HFF-Myc (cell line): ENCODE measurements around the gene ELK3.

Experiments
- DNase-seq: peaks from one replicate; pipeline ENCODE4 v3.0.0-alpha.2; 2011; ENCODE audit warnings: low read depth; ENCODE audit errors: extremely low read depth
- H3K4me3 ChIP-seq: replicated peaks from 2 replicates; pipeline ENCODE4 v1.5.1; 2011; ENCODE audit warnings: low read depth, mild to moderate bottlenecking, control low read depth, low read length
- TF ChIP-seq, protein P1 (sequence below): IDR thresholded peaks from 2 replicates; pipeline ENCODE4 v1.5.1; 2012; ENCODE audit warnings: mild to moderate bottlenecking, low read depth, low read length, control low read depth; ENCODE audit errors: missing control alignments

Gene ELK3

DNA sequence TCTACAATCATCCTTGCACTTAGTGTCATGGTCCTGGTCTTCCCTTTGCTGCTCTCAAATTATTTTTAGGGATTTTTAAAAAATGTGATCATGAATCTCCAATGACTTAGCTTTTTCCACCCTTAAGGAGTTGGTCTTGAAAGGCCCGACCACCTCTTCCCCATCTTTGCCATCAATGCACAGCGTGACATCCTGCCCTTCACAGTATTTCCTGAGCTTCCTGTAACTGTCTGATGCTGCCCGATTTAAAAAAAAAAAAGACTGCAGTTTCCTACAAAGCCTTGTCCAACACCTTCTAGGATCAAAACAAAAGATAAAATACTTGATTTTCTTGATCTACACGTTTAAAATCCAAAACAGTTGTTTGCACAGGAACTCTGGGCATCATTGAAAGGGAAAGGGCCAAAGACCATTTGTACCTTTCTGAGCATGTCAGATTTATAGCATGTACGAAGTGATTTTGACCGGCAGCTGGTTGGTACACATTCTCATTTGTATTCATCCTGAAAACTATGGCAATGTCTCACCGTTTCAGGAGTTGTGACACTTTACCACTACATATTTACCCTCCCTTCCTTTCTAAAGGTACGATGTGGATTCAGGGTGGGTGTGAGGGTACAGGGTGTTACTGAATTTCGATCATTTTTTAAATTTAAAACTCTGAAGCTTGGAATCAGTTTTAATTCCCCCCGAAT is 7.4 kb upstream of the ELK3 start:
- DNase-seq: no peak
- TF ChIP-seq, protein P1, sequence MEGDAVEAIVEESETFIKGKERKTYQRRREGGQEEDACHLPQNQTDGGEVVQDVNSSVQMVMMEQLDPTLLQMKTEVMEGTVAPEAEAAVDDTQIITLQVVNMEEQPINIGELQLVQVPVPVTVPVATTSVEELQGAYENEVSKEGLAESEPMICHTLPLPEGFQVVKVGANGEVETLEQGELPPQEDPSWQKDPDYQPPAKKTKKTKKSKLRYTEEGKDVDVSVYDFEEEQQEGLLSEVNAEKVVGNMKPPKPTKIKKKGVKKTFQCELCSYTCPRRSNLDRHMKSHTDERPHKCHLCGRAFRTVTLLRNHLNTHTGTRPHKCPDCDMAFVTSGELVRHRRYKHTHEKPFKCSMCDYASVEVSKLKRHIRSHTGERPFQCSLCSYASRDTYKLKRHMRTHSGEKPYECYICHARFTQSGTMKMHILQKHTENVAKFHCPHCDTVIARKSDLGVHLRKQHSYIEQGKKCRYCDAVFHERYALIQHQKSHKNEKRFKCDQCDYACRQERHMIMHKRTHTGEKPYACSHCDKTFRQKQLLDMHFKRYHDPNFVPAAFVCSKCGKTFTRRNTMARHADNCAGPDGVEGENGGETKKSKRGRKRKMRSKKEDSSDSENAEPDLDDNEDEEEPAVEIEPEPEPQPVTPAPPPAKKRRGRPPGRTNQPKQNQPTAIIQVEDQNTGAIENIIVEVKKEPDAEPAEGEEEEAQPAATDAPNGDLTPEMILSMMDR: no peak
- H3K4me3 ChIP-seq: no peak overlapping the region

DNA sequence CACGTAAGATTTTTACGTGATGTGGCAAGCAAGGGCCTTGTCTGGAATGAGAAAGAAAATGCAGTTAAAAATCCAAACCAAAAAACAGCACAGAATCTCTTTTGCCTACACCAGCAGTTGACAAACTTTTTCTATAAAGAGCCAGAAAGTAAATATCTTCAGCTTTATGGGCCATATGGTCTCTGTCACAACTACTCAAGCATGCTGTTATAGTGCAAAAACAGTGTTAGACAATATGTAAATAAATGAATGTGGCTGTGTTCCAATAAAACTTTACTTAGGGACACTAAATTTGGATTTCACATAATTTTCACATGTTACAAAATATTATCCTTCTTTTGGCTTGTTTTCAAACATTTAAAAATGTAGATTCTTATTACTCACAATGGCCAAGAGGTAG is 6.2 kb upstream of the ELK3 start:
- no peak overlapping the region for H3K4me3 ChIP-seq
- no peak for DNase-seq
- TF ChIP-seq, protein P1: no peak

DNA sequence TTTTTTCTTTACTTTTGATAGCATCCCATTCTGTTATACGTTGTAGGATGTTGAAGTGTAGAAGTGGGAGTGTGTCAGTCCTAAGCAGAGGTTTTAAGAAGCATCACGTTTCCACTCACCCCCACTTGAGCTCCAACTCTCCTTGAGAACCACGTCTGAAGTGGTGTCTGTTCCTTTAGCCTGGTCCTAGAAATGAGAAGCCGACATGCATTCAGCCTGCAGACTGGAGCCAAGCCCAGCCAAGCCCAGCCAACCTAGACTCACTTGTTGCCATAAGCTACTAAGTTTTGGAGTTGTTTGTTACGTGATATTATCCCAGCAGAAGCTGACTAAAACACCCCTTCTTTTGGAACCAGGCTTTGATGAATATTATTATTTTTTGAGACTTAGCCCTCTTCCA is 4.4 kb upstream of the ELK3 start:
- TF ChIP-seq, protein P1: no peak
- no peak for DNase-seq
- no peak overlapping the region for H3K4me3 ChIP-seq

DNA sequence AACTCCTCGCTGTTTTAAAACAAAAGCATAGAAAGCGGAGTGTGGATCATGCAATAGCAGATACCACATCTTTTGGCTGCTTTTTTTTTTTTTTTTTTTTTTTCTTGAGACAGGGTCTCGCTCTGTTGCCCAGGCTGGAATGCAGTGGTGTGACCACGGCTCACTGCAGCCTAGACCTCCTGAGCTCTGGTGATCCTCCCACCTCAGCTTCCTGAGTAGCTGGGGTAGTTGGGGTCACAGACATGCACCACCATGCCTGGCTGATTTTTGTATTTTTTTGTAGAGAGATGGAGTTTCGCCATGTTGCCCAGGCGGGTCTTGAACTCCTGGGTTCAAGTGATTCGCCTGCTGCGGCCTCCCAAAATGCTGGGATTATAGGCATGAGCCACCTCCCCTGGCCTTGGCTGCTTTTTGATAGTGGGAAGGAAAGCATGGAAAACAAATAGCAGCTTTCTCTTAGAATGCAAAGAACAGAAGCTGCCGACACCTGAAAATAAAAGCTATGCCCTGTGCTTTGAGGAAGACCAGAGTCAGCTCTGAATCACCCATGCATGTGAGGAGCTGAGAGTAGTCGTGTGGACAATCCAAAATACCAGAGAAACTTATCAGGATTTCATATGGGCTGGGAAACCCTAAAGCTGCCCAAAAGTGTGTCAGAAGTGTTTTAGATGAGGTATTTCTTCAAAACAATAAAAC is 3.6 kb upstream of the ELK3 start:
- no peak overlapping the region for H3K4me3 ChIP-seq

DNA sequence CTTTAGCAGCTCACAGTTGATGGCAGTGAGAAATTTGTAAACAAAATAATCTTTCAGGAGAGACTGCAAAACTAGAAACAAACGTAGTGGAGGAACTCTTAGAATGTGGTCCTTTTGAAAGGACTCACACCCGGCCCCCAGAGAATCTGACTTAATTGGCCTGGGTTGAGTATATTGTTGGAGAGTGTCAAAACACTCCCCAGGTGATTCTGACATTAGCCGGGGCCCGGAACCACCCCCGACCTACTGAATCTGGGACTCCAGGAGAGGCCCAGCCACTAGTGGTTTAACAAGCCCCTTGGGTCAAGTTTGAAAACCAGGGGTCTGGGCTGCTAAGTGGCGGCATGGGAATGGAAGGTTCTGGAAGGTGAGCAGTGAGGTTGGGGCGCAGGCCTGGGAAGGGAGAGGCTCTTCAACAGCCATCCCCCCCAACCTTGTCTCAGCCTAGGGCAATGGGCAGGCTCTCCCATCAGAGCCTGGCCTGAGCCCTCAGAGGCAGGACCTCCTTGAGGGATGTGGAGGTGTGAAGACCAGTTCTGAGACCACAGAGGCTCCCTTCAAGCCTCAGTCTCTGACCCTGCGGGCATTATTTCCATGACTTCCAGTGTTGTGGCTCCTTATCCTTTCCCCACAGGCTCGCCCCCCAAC is 1.1 kb upstream of the ELK3 start:
- TF ChIP-seq, protein P1: no peak
- H3K4me3 ChIP-seq: no peak overlapping the region
- no peak for DNase-seq

More for the DNA sequence above, 3.6 kb upstream of the ELK3 start:
- TF ChIP-seq, protein P1: no peak
- DNase-seq: no peak

DNA sequence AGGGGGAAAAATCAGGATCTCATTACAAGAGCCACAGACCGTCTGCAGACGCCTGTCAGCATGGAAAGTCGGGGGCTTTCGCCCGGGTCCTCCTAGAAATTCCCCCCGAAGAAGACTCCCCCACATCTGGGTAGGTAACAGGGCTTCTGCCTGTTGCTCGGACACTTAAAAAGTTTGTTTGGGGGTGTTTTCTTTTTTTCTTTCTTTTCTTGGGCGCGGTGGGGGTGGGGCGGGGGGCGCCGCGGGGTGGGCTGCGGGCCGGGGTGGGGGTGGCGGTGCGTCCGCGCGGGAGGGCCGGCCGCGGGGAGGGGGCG is 358 bp downstream of the ELK3 start:
- TF ChIP-seq, protein P1: no peak
- H3K4me3 ChIP-seq: peak overlapping the region; percentile 92
- DNase-seq: no peak
